Inferior parietal cortex (tissue), 1 donor: Measurements from ENCODE around the gene MACF1.
"Not testable (repeated sequence)": the region's sequence is repeated elsewhere in the genome, so short reads cannot be mapped to it uniquely, and the experiment has no call there.

Experiments used
- DNase-seq: peaks from one replicate; pipeline ENCODE4 v3.0.0-alpha.2; 2016; ENCODE audit errors: extremely low spot score

The MACF1 gene

DNA sequence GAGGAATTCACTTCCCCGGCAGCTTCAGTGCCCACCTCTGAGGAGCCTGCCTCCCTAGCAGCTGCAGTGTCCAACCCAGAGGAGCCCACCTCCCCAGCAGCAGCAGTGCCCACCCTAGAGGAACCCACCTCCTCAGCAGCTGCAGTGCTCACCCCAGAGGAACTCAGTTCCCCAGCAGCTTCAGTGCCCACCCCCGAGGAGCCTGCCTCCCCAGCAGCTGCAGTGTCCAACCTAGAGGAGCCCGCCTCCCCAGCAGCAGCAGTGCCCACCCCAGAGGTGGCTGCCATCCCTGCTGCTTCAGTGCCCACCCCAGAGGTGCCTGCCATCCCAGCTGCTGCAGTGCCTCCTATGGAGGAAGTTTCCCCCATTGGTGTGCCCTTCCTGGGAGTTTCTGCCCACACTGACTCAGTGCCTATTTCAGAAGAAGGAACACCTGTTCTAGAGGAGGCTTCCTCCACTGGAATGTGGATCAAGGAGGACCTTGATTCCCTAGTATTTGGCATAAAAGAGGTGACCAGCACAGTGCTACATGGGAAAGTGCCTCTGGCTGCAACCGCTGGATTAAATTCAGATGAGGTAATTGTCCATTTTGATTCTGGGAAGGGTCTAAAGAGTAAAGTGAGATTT, 209.5 kb downstream of the MACF1 start:
- DNase-seq: no peak

DNA sequence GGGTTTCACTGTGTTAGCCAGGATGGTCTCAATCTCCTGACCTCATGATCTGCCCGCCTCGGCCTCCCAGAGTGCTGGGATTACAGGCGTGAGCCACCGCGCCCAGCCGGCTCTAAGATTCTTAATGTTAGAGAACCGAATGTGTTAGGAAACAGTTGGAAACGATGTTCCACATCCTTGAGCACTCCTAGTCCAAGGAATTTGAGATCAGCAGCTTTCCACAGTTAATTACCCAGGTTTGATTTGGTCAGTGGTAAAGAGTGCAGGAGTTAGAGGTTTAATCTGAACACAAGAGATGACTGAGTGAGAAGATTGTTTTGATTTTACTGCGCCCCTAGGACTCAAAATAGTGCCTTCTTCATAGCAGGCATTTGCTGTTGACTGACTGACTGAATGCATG, 211.1 kb downstream of the MACF1 start:
- no peak for DNase-seq

DNA sequence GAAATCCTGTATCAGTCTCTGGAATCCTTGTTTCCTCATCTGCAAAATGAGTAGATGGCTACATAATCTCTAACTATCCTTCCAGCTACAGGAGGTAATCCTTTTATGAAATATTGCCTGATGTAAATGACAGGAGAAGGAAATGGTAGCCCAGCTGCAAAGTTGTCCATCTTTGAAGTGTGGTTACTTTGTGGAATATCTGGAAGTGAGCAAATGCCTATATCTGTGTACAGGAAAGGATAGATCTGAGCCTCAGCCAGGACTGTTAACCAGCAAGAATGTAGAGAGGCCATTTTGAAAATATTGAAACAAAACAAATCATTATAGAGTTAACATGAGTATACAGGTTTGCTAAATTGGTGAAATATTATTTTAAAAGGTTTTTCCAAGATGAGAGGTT, 212.1 kb downstream of the MACF1 start:
- DNase-seq: no peak

DNA sequence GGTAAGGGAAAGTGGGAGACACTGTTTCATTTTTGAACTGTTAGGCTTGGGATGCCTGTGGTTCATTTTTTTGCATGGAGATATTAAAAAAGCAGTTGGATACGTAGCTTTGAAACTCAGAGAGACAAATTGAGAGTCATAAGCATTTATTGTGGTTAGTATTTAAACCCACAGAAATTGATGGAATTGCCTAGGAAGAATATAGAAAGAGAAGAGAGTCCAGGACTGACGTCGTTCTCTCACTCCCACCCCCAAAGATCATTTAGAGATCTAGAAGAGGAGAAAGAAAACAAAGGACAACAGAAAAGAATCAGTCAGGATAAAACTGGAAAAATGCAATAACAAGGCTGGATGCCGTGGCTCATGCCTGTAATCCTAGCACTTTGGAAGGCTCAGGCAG, 213.7 kb downstream of the MACF1 start:
- DNase-seq: no peak

DNA sequence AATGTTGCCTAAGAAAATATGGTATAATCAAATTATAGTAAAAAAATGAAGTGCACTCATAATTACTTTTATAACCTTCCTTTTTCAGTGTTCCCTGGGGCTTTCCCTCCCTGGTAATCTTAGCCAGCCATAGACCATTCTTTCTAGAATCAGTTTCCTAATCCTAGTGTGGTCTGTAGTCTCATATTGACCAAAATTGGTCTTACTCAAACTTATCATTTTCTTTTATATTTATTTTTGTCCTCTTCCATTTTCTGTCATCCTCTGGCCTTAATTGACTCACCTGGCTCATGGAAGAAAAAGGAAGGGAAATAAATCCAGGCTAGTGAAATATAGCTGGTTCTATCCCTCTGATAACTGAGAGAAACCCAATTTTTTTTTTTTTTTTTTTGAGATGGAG, 216.0 kb downstream of the MACF1 start:
- DNase-seq: no peak

DNA sequence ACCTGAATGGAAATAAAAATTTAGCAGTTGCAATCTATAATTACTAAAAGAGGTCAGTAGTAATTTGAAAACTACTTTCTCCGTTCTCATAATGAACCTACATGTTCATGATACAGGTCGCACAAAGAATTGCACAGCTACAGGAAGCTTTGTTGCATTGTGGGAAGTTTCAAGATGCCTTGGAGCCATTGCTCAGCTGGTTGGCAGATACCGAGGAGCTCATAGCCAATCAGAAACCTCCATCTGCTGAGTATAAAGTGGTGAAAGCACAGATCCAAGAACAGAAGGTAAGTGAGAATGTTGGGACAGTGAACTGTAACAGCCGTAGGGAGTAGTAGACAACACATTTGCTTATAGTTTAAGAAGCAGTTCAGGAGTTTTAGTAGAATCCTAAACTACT, 218.1 kb downstream of the MACF1 start:
- no peak for DNase-seq

DNA sequence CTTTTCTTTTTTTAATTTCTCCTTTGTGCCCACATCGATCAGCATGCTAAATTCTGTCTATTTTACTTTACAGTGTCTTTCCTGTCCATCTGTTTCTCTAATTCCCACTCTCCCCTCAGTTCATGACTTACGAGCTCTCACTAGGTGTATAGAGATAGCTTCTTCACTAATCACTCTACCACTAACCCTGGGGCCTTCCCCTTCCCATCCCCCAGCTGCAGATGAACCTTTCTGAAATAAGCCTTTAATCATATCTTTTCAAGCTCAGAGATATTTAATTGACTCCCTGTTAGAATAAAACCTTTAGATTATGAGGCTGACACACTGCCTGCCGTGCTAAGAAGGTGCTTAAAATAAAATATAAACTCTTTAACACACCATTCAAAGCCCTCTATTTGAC, 220.7 kb downstream of the MACF1 start:
- no peak for DNase-seq

DNA sequence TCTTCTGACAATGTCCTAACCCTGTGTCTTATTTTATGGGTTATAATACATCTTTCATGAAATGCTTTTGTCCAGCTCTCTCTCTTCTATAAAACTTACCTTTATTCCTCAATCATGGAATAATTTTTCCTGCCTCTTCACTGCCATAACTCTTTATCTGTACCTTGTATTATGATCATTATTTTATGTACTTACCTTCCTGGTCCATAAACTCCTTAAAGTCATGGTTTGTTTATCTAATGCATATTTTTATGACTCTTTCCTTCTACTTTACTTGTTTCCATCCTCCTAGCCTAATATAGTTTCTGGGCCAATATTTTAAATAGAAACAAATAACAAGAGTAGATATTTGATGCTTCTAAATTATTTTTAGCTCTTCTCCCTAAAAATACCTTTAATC, 221.1 kb downstream of the MACF1 start:
- no peak for DNase-seq

DNA sequence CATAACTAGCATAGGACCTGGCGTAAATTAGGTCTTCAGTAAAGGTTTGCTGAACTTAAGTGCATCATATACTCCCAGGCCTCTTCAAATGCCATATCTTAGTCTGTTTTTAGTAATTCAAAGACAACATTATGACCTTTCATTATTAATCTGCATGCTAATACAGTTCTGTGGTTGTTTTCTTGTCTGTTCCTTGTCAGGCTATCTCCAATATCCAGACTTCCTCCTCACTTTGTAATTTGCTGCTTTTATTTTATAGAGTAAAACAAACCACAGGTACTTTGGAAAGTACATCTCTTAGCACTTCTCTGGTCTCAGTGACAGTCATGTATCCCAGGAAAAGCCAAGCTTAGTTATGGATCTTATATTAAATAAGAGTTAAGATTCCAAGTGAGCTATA, 221.9 kb downstream of the MACF1 start:
- DNase-seq: no peak

DNA sequence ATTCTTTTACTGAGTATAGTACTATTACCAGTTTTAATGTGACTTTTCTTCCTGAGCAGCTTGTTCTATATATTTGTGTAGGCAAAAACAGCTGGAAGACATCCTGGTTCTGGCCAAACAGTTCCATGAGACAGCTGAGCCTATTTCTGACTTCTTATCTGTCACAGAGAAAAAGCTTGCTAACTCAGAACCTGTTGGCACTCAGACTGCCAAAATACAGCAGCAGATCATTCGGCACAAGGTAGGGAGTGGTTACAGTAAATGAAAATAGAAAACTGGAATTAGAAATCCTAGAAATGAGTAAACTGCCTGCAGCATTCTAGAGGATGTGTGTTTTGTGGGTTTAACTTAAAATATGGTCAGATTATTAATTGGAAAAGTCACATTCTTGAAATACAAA, 222.9 kb downstream of the MACF1 start:
- no peak for DNase-seq

DNA sequence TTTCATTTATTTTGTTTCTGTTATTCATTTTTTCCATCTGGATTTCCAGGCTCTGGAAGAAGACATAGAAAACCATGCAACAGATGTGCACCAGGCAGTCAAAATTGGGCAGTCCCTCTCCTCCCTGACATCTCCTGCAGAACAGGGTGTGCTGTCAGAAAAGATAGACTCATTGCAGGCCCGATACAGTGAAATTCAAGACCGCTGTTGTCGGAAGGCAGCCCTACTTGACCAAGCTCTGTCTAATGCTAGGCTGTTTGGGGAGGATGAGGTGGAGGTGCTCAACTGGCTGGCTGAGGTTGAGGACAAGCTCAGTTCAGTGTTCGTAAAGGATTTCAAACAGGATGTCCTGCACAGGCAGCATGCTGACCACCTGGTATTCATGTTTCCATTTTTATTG, 223.4 kb downstream of the MACF1 start:
- no peak for DNase-seq

DNA sequence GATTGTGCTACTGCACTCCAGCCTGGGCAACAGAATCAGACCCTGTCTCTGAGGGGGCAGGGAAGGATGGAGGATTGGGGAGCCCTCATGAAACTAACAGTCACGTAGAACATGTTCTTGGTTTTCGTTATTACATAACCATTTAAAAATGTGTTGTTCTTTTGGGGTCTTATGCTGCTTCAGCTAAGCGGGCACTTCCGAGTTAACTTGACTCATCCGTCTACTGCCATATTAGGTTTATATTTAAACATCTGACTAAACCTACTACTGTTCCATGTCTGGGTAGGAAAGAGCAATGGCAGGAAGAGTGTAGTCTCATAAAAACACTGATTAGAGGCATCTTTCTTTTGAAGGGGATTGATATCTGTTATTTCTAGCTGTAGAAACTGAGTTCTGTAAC, 227.4 kb downstream of the MACF1 start:
- DNase-seq: no peak

DNA sequence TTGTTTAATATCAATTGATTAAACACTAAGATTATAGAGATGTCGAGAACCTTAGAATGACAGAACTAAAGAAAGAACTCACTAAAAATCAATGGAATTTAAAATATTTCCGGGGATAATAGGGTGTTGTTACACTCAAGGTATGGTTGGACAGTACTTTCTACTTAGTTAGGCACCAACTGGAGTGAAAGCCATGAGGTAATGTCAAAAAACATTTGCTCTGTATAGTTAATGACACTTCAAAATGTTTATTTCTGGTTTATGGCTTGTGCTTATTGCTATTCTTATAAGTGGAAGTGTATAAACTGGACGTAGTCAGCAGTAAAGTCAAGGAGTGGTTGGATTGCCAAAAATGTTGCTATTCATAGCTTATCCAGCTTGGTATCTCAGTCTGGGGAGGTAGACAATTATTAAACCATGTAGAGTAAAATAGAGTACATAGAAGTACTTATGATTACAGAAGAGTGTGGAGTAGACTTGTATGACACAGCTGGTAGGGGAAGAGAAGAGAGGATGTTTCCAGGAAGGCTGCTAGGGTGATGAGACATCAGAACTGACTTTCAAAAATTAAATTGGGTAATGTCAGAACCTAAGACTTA, 230.4 kb downstream of the MACF1 start:
- no peak for DNase-seq

DNA sequence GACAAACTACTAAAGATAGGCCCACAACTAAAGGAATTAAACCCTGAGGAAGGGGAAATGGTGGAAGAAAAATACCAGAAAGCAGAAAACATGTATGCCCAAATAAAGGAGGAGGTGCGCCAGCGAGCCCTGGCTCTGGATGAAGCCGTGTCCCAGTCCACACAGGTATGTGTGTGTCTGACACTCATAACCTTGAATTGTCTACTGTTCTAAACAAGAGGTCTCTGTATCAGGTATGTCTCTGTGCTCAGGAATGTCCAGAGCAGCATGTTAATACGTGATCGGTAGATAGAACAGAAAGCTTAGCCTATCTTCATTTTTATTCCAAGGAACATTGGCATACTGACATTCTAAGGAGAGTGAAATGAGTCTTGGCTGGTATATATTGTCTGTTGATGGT, 231.1 kb downstream of the MACF1 start:
- DNase-seq: no peak

DNA sequence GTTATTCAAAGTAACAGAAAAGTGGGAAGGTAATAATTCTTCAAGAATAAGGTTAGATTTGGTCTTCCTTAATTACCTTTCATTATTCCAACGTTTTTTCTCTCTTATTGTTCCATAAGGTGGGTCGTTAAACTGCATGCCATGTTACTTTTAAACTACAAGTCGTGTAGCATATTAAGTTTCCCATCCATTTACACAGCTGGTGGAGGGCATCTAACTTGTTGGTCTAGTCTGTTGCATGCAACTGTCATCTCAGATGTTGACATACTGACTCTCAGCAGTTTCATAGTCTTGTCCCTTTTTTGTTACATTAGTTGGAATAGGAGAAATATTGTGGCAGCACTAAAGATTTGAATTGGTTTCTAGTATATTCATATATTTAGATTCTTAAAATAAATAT, 232.3 kb downstream of the MACF1 start:
- DNase-seq: no peak

DNA sequence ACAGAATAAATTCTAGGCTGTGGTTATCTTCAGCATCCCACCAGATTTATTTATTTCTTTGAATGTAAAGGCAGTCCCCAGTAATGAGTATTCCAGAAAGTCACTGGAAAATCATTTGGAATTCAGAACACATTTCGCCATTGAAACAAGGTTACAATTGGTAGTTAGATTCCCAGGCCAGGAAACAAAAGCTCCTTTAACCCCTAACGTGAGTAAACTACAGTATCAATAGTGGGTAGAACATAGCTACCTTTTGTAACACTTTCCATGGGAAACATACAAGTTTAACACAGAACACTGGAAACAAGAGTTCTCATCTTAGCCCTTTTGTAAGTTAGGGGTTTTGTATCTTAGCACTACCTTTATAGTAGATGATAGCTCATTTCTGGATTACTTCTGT, 233.5 kb downstream of the MACF1 start:
- no peak for DNase-seq

DNA sequence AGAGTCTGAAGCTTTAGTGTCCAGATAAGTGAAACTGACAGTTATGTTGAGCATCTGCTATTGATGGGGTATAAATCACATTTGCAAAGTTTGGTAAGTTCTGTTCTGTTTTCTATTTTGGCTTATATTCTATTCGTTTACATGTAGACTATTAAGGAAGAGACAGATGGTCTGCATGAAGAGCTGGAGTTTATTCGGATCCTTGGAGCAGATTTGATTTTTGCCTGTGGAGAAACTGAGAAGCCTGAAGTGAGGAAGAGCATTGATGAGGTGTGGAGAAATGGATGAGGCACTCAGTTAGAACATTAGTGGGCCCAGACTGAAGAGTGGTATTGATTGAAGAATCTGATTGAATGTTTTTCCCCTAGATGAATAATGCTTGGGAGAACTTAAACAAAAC, 236.4 kb downstream of the MACF1 start:
- no peak for DNase-seq

DNA sequence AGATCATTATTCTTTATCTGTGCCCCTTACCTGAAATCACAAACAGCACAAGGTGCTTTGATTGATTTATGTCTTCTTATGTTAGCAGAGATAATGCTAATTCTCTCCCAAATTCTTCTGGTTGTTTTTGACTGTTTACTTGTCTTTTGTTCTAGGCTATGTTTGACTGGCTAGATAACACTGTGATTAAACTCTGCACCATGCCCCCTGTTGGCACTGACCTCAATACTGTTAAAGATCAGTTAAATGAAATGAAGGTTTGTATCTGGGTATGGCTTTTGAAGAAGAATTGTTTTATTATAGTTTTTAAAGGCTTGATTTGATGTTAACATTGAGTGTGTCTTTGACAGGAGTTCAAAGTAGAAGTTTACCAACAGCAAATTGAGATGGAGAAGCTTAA, 237.3 kb downstream of the MACF1 start:
- DNase-seq: no peak

DNA sequence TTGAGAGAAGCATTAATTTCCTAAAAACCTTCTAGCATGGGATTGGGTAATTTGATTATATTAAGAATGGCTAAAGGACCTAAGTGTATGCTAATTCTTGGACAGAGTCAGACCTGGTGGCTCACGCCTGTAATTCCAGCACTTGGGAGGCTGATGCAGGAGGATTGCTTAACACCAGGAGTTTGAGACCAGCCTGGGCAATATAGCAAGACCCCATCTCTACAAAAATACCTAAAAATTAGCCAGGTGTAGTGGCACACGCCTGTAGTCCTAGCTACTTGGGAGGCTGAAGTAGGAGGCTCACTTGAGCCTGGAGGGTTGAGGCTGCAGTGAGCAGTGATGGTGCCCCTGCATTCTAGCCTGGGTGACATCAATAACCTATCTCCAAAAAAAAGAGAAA, 241.1 kb downstream of the MACF1 start:
- DNase-seq: no peak

DNA sequence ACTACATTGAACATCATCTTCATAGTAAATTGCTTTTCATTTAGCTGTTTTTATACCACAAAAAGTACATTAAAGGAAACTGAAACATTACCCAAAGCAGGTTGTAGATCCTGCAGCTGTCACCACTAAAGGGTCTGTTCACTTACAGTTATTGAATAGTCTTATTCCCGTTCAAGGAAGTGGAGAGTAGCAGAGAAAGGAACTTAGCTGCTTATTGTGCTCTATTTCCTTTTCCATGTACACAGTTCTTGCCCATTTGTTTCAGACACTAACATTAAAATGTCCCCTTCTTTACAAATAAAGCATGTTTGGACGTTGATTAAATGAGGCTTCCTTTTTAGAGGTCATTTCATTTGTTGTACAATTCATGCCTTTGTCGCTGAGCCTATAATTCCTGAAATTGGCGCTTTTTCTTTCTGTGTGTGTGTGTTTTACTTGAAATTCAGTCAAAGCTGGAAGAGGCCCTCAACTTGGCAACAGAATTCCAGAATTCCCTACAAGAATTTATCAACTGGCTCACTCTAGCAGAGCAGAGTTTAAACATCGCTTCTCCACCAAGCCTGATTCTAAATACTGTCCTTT, 242.6 kb downstream of the MACF1 start:
- no peak for DNase-seq

DNA sequence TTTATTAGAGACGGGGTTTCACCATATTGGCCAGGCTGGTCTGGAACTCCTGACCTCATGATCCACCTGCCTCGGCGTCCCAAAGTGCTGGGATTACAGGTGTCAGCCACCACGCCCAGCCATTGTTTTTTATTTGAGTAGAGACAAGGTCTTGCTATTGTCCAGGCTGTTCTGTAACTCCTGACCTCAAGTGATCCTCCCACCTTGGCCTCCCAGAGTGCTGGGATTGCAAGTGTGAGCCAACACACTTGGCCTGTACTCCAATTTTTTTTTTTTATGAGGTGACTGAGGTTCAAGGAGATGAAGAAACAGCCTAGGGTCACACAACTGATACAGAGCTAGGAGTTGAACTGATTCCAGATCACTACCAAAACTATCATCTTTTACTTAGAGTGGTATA, 245.5 kb downstream of the MACF1 start:
- DNase-seq: not testable (repeated sequence)

DNA sequence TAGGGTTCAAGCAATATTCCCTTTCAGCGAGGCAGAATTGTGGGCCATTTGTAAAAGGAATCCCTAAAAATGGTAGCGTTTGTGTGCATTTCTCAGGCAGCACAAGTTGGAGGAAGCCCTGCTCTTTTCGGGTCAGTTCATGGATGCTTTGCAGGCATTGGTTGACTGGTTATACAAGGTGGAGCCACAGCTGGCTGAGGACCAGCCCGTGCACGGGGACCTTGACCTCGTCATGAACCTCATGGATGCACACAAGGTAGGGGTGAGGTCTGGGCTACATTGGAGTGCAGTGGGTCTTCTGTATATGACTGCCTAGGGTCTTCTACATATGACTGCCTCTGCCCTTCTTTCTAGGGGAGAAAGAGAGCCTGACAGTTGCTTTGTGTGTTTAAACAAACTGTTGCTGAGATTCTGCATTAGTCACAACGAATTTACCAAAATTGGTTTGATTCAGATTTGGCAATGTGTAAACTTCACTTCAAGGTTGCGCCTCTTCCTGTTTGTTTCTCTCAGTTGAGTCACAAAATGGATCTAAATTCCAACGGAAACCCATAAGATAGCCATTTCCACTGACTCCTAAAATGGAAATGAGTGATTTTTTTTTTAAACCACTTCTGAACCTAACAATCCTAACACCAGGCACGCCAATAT, 246.6 kb downstream of the MACF1 start:
- DNase-seq: no peak

DNA sequence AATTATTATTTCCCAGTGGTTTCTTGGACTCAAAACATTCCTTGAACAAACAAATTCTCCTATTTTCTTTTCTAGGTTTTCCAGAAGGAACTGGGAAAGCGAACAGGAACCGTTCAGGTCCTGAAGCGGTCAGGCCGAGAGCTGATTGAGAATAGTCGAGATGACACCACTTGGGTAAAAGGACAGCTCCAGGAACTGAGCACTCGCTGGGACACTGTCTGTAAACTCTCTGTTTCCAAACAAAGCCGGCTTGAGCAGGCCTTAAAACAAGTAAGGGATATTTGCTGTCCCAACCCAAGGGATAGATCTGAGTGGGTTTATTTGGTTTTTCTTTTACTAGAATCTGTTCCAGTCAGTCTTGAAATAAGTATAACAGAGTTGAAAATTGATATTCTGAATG, 247.6 kb downstream of the MACF1 start:
- no peak for DNase-seq
